ENCODE data around the gene KY. TPM values are rescaled to one million over a fixed set of nuclear protein-coding genes. Genes with fewer than 3 reads are reported as not detected.

Gene KY
- total RNA-seq, 1 donor from 2014 or later: 1.6 TPM

GRCh38 chr3:134619884-134620445 is 30.9 kb downstream of the KY start:
- DNase-seq (ENCODE audit: low spot score): no peak

- DNase-seq (ENCODE audit: low spot score): no peak
Measured at GRCh38 chr3:134619301-134619615, 31.6 kb downstream of the KY start.

- no peak for DNase-seq (ENCODE audit: low spot score)
Measured at GRCh38 chr3:134618478-134619300, 32.1 kb downstream of the KY start.

GRCh38 chr3:134617608-134618477 is 33.0 kb downstream of the KY start:
- DNase-seq (ENCODE audit: low spot score): no peak

GRCh38 chr3:134615743-134616142 is 35.1 kb downstream of the KY start:
- DNase-seq (ENCODE audit: low spot score): no peak

GRCh38 chr3:134614955-134615354 is 35.9 kb downstream of the KY start:
- DNase-seq (ENCODE audit: low spot score): no peak

GRCh38 chr3:134613006-134613520 is 37.8 kb downstream of the KY start:
- DNase-seq (ENCODE audit: low spot score): no peak

GRCh38 chr3:134611516-134611915 is 39.3 kb downstream of the KY start:
- no peak for DNase-seq (ENCODE audit: low spot score)

GRCh38 chr3:134610432-134611385 is 40.1 kb downstream of the KY start:
- DNase-seq (ENCODE audit: low spot score): no peak

- DNase-seq (ENCODE audit: low spot score): no peak
Measured at GRCh38 chr3:134609821-134610431, 40.9 kb downstream of the KY start.

- DNase-seq (ENCODE audit: low spot score): no peak
Measured at GRCh38 chr3:134608771-134609435, 41.9 kb downstream of the KY start.

GRCh38 chr3:134608023-134608770 is 42.6 kb downstream of the KY start:
- no peak for DNase-seq (ENCODE audit: low spot score)

GRCh38 chr3:134607054-134608022 is 43.5 kb downstream of the KY start:
- no peak for DNase-seq (ENCODE audit: low spot score)

GRCh38 chr3:134606033-134607025 is 44.5 kb downstream of the KY start:
- DNase-seq (ENCODE audit: low spot score): no peak

GRCh38 chr3:134605556-134605955 is 45.3 kb downstream of the KY start:
- DNase-seq (ENCODE audit: low spot score): no peak

- no peak for DNase-seq (ENCODE audit: low spot score)
Measured at GRCh38 chr3:134603956-134604355, 46.9 kb downstream of the KY start.

GRCh38 chr3:134603480-134603879 is 47.3 kb downstream of the KY start:
- DNase-seq (ENCODE audit: low spot score): no peak
